Measurements from ENCODE around the gene UBTD2.

DNA sequence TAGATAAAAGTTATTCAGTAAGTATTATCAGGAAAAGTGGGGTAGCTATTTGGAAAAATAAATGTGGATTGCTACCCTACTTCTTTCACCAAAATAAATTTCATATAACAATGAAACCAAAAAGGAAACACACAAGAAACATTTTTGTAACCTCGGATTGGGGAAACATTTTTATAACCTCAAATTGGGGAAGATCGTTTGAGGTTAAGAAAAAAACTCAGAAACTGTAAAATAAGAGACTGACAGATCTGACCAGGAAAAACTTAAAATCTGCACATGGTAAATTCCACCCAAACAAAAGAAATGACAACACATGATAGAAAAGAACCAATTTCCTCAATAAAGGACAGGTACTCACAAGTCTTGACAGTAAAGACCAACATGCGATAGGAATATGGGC is 76.1 kb downstream of the UBTD2 start:
- TF ChIP-seq, protein P1, sequence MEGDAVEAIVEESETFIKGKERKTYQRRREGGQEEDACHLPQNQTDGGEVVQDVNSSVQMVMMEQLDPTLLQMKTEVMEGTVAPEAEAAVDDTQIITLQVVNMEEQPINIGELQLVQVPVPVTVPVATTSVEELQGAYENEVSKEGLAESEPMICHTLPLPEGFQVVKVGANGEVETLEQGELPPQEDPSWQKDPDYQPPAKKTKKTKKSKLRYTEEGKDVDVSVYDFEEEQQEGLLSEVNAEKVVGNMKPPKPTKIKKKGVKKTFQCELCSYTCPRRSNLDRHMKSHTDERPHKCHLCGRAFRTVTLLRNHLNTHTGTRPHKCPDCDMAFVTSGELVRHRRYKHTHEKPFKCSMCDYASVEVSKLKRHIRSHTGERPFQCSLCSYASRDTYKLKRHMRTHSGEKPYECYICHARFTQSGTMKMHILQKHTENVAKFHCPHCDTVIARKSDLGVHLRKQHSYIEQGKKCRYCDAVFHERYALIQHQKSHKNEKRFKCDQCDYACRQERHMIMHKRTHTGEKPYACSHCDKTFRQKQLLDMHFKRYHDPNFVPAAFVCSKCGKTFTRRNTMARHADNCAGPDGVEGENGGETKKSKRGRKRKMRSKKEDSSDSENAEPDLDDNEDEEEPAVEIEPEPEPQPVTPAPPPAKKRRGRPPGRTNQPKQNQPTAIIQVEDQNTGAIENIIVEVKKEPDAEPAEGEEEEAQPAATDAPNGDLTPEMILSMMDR (IDR thresholded peaks at IDR 0.05) = no peak
- TF ChIP-seq POLR2A (IDR thresholded peaks at IDR 0.05) = no peak
